Stimulated activated CD4-positive, alpha-beta T cell treated with anti-CD3 and anti-CD28 coated beads, Interleukin-4, amount 100 ng/mL, for 24 hours (primary cell): ENCODE measurements around the gene ATF1.
"Not testable (repeated sequence)": the region's sequence is repeated elsewhere in the genome, so short reads cannot be mapped to it uniquely, and the experiment has no call there.

Experiments
- DNase-seq: peaks from one replicate; pipeline ENCODE4 v3.0.0-alpha.2; 2020

ATF1 gene

GRCh38 chr12:50753232-50753769, 10.6 kb upstream of the ATF1 start:
- no peak for DNase-seq

- peak; percentile 79 for DNase-seq
These were observed 589 bp downstream of the ATF1 start for GRCh38 chr12:50764286-50765094.

GRCh38 chr12:50765095-50765911, 1.4 kb downstream of the ATF1 start:
- peak; percentile 55 for DNase-seq

- no peak for DNase-seq
These were observed 4.5 kb downstream of the ATF1 start for GRCh38 chr12:50768391-50768790.

DNA sequence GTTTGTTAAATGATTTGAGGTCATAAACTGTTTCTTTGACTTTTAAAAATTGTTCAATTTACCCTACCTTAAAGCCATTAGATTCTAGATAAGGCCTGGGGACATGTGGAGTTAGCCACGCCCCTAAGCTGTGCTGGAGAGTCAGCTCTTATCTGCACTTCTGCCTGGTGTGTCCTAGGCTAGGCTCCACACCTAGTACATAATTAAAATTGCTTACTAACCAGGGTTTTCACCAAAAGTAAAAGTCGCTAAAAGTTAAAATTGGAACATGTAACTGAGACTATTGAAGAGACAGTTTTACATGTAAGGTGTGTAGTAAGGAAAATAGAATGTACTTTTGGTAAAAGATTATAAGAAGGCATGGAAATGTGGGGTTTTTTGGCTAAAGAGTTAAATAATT, 4.9 kb downstream of the ATF1 start:
- not testable (repeated sequence) for DNase-seq

DNA sequence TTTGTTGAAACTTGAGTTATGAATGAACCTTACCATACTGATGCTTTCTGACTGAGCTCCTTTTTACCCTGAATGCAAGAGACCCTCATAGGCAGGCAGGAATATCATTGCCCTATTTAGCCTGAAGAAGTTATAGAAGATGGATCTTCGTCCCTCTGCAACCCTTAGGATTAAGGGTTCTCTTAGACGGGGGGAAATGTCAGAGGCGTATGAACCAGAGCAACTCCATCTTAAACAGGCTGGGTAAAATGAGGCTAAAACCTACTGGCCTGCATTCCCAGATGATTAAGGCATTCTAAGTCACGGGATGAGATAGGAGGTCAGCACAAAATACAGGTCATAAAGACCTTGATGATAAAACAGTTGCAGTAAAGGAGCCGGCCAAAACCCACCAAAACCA, 7.5 kb downstream of the ATF1 start:
- DNase-seq: no peak

DNA sequence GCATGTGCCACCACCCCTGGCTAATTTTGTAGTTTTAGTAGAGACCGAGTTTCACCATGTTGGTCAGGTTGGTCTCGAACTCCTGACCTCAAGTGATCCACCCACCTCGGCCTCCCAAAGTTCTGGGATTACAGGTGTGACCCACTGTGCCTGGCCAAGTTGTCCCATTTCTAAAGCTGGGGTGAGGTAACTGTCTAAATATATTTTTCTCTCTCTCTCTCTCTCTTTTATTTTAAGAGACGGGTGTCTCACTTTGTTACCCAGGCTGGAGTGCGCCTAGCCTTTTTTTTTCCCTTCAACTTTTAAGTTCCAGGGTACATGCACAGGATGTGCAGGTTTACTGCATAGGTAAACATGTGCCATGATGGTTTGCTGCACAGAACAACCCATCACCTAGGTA, 8.6 kb downstream of the ATF1 start:
- DNase-seq: no peak

DNA sequence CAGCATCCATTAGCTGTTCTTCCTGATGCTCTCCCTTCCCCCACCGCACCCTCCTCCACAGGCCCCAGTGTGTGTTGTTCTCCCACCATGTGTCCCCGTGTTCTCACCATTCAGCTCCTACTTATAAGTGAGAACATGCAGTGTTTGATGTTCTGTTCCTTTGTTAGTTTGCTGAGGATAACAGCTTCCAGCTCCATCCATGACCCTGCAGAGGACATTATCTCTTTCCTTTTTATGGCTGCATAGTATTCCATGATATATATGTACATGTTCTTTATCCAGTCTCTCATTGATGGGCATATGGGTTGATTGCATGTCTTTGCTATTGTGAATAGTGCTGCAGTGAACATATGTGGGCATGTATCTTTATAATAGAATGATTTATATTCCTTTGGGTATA, 9.0 kb downstream of the ATF1 start:
- no peak for DNase-seq

DNA sequence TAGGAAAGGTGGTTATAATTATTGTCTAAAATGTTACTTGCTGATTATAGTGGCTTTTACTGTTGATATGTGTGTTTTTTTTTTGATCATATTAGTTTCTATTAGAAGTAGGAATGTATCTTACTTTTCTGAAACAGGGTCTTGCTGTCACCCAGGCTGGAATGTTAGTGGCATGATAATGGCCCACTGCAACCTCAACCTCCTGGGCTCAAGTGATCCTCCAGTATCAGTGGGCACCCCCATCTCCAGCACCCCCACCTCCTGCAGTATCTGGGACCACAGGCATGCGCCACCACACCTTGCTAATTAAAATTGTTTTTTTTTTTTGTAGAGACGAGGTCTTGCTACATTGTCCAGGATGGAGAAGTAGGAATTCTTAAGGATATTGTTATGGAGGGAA, 11.3 kb downstream of the ATF1 start:
- no peak for DNase-seq

DNA sequence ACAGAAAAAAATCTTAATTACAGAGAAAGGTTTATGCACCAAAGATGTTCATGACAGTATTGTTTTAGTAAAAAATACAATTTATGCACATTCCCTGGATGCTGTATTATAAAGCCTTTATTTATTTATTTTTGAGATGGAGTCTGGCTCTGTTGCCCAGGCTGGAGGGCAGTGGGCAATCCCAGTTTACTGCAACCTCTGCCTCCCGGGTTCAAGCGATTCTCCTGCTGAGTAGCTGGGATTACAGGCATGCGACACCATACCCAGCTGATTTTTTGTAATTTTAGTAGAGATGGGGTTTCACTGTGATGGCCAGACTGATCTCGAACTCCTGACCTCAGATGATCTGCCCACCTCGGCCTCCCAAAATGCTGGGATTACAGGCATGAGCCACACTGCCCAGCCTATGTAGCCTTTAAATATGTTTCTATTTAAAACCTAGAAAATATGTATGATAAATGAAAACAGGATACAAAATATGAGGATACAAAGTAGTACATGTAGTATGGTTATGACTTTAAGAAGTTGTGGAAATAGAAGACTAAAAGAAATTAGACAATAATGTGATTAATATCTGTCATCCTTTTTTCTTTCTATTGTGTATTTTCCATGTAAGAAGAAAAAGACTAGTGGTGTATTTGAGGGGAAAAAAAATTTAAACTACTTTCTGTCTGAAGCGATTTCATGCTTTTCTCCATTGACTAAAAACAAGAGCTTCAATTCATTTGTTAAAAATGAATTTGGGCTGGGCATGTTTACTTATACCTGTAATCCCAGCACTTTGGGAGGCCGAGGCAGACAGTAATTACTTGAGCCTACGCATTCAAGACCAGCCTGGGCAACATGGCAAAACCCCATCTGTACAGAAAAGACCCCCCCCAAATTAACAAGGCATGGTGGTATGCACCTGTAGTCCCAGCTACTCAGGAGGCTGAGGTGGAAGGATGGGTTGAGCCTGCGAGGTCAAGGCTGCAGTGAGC, 13.1 kb downstream of the ATF1 start:
- DNase-seq: no peak

DNA sequence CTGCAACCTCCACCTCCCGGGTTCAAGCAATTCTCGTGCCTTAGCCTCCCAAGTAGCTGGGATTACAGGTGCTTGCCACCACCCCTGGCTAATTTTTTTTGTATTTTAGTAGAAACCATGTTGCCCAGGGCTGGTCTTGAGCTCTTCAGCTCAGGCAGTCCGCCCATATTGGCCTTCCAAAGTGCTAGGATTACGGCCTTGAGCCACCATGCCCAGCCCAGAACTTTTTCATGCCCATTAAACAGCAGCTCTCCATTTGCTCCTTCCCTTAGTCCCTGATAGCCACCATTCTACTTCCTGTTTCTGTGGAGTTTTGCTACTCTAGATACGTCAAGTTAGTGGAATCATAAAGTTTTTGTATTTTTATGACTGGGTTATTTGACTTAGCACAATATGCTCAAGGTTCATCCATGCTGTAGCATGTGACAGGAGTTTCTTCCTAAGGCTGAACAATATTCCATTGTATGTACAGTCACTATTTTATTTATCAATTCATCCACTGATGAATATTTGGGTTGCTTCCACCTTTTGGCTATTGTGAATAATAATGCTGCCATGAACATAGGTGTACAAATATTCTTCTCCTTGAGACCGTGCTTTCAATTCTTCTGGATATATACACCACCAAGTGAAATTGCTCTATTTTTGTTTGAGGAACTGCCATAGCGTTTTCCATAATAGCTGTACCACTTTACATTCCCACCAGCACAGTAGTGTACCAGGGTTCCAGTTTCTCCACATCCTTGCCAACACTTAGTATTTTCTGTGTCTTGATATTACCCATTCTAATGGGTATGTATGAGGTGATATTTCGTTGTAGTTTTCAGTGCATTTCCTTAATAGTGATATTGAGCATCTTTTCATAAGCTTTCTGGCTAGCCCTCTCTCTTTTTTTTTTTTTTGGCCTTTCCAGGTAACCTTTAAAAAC, 15.0 kb downstream of the ATF1 start:
- no peak for DNase-seq

DNA sequence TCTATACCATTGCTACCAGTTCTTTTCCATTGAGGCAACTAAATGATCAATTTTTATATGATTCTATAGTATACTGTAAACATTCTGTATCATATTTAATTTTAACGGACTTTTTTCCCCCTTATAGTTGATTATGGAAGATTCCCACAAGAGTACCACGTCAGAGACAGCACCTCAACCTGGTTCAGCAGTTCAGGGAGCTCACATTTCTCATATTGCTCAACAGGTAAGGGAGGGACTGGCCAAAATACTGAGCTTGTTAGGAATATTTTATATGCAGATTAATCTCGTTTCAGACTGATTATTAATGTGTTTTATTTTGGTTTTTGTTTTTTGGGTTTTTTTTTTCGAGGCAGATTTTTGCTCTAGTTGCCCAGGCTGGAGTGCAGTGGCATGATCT, 16.1 kb downstream of the ATF1 start:
- DNase-seq: no peak

GRCh38 chr12:50784501-50784900, 20.6 kb downstream of the ATF1 start:
- no peak for DNase-seq

DNA sequence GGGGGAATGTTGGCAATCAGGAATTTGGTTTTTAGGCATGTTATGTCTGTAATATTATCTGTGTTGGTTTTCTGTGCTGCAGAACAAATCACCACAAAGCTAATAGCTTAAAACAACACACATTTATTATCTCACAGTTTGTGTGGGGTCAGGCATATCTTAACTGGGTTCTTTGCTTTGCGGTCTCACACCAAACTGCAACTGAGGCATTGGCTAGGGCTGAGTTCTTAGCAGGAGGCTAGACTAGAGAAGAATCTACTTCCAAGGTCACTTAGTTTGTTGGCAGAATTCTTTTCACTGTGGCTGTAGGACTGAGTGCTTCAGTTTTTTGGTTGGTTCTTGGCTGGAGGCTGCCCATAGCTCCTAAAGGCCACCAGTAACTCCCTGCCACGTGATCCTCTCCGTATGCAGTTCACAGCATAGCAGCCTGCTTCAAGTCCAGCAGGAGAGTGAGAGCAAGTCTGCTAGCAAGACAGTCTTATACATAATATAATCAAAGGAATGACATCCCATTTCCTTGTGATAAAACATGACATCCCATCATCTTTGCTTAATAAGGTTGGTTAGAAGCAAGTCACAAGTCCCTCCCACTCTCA, 21.6 kb downstream of the ATF1 start:
- no peak for DNase-seq

DNA sequence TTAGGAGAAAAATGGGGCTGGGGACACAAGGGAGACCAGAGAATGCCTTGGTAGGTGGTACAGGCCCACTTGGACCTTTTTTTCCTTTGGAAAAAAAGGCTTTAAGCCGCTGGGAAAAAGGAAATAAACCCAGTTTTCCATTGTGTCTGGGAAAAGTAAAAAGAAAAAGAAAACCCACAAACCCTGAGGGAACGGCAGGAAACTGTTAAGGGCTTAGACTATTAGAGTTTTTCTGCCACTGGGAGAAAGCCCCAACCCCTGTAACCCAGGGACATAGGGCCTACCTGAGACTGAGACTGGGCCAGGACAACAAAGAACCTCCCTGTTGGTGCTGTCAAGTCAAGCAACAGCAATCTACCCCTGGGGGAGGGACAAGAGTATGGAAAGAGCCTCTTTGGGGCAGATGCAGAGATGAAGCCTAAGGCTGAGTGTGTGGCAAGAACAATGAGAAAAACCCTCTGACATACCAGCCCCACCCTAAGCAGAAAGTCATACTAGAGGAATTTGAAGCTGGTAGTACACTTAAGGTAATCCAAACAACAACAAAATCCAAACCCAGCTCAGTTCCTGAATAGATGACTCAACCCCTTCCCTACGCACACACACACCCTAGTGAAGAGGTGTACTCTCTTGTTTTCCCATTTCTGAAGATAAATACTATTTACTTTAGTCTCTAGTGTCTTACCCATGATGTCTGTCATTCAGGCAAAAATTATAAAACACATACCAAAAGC, 22.8 kb downstream of the ATF1 start:
- DNase-seq: no peak

- DNase-seq: no peak
These were observed 23.7 kb downstream of the ATF1 start for GRCh38 chr12:50787618-50788017.

DNA sequence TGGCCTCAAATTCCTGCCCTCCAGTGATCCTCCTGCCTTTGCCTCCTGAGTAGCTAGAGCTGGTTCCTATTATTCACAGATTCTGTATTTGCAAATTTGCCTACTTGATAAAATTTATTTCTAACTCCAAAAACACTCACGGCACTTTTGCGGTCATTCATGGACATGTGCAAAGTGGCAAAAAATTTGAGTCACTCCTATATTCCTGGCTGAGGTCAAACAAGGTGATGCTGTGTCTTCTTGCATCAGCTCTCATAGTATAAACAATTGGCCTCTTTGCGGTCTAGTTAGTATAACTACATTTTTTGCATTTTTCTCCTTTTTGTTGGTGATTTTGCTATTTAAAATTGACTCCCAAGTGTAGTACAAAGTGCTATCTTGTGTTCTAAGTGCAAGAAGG, 24.7 kb downstream of the ATF1 start:
- no peak for DNase-seq

- DNase-seq: no peak
These were observed 26.2 kb downstream of the ATF1 start for GRCh38 chr12:50790081-50790480.

DNA sequence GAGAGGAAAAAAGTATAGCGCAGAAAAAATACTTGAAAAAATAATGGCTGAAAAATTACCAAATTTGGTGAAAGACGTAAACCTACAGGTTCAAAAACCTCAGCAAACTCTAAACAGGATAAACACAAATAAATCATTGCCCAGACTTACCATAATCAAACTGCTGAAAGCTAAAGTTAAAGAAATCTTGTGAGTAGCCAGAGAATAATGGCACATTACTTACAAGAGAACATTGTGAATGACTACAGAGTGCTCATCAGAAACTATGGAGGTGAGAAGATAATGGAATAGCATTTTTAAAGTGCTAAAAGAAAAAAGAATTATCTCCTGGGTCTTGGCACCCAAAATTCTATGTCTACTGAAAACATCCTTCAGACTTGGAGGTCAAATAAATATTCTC, 36.0 kb downstream of the ATF1 start:
- DNase-seq: no peak

DNA sequence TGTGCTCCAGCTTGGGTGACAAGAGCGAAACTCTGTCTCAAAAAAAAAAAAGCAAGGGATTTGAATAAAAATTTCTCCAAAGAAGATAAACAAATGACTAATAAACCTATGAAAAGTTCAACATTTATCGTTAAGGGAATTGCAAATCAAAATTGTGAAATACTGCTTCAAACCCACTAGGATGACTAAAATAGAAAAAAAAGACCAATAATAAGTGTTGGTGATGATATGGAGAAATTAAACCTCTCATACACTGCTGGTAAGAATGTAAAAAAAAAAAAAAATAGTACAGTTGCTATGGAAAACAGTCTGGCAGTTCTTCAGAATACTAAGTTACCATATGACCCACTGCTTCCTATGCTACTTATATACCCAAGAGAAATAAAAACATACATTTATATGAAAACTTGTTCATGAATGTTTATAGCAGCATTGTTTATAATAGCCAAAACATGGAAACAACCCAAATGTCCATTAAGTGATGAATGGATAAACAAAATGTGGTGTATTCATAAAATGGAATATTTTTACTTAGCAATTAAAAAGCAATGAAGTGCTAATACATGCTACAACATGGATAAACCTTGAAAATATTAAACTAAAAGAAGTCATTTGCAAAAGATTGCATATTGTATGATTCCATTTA, 39.5 kb downstream of the ATF1 start:
- no peak for DNase-seq
